ENCODE data around the gene LY6G6D.

LY6G6D gene

DNA sequence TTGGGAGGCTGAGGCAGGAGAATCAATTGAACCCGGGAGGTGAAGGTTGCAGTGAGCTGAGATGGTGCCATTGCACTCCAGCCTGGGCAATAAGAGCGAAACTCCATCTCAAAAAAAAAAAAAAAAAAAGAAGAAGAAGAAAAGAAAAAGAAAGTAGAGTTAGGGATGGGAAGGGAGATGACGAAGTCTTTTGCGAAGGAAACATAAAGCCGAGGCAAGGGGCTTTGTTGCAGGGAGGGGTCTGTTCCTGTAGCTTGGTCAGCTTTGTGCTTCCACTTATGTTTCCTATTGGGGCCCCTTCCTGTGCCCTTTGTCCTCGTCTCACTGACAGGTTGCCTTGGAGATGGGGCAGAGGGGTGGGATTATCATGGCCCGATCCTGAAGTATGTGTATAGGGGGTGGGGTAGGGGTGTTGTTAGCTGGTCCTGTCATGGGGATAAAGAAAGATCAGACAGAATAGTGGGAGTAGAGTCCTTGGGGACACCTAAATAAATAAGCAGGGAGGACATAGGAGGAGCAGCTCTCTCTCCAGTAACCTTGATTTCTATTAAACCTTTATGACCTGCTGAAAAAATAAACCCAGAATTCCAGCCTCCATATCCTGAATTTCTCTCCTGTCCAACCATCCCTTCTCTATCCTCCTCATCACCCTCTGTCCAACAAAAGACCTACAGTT, 22.3 kb downstream of the LY6G6D start:
- no peak for DNase-seq

DNA sequence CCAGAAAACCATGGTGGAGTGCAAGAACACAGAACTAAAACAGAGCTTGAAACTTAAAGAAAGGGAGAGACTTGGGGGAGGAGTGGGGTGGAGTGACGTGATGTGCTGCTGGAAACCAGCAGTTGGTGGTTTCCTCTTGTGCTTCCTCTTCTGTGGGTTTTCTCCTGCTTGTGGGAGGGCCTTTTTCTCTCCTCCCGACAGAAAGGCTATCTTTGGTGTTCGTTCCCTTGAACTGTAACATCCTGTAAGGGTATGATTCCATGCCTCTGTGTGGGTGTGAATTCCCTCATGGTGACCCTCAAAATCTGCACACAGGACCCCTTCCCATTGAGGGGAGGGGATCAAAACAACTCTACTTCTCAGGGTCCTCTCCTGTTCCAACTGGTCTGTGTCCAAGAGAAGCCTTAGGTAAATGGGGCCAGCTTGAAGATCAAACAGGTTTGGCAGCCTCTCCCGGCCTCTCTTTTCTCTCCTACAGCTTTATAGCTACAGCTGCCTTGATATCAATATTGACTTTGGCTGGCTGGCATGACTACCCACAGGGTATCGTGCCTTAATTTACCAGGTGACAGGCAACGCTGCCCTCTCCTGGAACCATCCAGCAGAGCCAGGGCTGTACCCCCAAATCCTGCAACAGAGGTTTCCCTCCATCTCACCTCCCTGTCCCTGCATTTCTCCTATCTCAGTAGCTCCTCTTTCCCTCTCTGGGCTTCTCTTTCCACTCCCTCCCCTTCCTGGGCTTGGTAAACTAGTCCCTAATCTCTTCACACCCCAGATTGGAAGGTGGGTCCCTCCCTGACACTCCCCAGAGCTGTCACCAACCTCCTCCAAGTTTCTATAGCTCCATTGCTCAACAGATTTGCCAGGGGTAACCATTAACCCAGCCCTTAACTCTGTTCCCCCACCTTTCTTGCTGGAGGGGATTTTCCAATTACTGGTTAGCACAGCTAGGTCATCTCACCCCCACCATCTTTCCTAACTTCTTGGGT, 23.1 kb downstream of the LY6G6D start:
- no peak for DNase-seq

DNA sequence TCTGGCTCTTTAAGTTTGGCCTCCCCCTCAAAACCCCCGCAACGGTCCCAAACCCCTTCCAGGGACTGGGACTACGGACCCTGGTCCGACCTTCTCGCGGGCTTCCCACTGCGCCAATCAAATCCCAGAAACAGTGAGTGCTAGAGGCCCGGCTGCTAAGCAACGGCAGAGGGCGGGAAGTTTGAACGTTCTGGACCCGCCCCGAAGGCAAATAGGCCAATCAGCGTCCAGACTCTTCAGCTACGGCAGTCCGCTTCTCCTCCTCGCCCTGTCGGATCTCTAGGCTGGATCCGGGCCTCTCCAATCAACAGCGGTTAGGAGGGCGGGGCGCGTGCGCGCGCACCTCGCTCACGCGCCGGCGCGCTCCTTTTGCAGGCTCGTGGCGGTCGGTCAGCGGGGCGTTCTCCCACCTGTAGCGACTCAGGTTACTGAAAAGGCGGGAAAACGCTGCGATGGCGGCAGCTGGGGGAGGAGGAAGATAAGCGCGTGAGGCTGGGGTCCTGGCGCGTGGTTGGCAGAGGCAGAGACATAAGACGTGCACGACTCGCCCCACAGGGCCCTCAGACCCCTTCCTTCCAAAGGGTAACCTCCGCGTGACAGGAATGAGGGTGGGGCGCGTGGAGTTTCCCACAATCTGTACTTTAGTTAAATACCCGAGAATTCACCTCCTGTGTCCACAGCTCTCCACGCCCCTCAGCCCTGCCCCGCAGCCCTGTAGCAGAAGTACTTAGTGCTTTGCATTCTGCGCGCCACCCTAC, 24.7 kb downstream of the LY6G6D start, which contains the start of gene MSH5:
Gene MSH5 (plus strand): TSS at position 367 of the 758 bp plus-strand sequence. CDS start 462 bp downstream, outside the sequence.
- no peak for DNase-seq

DNA sequence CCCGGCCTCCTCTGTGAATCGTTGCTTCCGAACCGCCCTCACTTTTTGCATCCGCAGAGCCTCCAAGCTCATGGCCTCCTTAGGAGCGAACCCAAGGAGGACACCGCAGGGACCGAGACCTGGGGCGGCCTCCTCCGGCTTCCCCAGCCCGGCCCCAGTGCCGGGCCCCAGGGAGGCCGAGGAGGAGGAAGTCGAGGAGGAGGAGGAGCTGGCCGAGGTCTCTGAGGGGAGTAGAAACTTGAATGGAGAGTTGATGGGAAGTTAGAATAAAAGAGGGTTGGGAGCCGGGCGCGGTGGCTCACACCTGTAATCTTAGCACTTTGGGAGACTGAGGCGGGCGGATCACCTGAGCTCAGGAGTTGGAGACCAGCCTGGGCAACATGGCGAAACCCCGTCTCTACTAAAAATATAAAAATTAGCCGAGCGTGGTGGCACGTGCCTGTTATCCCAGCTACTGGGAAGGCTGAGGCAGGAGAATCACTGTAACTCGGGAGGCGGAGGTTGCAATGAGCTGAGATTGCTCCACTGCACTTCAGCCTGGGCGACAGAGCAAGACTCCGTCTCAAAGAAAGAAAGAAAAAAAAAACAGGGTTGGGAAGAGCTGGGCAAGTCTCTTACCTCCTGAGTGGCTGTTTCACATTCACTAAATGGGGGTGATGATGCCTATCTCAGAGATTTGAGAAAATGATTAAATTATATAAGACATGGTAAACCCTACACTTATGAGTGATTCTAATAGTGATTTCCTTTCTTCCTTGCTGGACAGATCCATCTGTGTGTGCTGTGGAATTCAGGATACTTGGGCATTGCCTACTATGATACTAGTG, 25.5 kb downstream of the LY6G6D start:
- no peak for DNase-seq

DNA sequence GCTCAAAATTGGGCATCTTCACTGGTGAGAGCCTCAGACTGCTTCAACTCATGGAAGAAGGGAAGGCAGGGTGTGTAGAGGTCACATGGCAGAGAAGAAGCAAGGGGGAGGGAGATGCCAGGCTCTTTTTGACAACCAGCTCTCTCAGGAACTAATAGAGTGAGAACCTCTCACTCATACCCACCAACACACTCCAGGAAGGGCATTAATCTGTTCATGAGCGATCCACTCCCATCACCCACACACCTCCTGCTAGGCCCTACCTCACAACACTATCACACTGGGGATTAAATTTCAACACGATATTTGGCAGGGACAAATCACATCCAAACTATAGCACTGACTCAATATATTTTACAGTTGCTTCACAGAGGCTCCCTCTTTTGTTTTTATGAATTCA, 26.7 kb downstream of the LY6G6D start:
- no peak for DNase-seq

DNA sequence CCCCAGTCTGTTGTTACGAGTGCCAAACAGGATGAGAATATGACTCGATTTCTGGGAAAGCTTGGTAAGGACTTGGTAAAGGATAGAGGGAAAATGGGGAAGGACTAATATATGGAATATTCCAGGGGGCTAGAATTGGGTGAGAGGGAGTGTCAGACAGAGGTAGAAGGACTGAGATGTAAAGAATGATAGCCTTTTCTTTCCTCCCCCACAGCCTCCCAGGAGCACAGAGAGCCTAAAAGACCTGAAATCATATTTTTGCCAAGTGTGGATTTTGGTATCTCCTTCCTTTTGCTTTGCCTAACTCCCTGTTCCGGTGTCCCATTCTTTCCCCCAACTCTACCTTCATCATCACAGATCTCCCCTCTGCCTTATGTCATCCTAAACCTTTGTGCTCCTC, 27.7 kb downstream of the LY6G6D start:
- DNase-seq = no peak

DNA sequence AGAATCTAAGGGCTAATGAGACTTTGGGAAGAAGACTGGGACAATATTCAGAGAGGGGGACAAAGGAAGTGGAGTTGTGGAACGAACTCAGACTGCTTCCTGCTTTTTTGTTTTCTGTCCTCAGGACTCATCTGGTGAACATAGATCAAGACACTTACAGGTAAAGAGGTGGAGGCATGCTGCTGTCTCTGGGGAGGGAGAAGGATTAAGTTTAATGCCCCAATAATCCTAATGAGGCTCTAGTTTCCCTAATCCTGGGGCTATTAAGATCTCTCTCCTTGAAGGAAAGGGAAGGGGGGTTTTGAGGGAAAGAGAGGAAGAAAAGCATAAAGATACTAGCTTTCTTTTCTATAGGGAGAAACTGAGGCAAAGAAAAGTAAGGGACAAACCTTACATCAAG, 29.3 kb downstream of the LY6G6D start:
- no peak for DNase-seq

DNA sequence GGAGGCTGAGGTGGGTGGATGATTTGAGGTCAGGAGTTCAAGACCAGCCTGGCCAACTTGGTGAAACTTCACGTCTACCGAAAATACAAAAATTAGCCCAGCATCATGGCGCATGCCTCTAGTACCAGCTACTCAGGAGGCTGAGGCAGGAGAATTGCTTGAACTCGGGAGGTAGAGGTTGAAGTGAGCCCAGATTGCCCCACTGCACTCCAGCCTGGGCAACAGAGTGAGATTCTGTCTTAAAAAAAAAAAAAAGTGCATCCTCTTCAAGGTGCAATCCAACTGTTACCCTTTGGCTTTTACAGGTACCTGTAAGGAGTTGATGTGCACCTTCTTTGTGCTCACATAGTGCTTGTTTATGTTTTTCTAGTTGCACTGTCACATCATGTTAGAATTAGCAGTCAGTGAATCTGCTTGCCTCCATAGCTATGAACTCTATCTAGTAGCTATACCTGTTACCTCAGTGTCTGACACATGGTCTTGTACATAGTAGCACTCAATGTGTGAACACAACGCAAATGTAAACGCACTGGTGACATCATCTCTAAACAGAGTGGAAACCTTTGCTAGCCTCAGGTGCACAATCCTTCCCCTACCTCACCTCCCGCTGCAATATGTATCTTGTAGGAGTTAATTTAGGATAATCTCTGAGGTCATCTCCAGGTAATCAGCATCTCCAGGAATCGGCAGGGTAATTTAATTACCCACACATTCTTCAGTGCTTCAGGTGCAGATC, 34.3 kb downstream of the LY6G6D start:
- no peak for DNase-seq

DNA sequence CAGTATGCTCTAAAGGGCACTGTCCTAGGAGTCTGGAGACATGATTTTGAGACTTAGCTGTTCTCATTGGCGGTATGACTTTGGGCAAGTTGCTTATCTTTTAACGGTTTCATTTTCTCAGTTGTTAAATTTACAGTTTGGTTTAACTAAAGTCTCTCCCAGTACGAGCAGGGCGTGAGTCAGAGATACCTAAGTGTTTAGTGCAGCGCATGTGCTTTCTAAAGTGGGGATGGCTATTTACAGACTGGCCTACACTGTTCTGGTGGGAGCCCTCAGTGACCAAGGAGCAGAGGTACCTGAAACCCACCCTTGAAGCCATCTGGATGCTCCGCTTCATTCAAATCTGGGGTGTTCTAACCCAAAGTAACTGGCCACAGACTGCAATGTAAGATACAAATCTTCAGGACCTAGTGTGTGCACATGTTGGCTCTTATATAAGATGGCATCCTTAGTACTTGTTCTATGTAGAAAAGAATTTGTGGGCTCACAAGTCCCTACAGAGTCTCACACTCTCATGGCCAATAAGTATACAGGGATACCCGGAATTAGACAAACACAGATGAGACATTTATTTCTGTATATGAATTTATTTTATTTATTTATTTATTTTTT, 35.4 kb downstream of the LY6G6D start:
- no peak for DNase-seq

DNA sequence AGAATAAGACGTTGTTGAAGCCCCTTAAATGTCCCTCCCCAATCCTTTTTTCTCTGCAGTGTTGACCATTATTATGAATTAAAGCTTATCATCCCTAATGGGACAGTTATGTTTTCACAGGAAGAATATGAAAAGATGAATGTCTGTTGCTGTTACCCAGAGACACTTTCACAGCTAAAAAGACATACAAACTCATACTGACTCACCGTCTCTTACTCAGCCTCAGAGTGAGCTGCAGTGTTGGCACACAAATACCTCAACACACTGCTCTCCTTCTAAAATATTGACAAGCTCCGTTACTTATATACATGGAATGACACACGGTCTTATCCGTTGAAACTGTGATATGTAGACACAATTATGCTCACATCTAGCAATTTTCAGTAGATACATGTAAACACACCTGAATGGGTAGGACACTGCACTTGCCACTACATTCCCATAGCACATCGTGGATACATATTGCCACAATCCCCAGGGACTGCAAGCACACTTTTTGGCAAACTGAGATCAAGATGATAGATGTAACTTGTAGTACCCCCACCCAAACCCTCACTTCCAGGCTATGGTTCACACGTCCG, 37.7 kb downstream of the LY6G6D start:
- no peak for DNase-seq

DNA sequence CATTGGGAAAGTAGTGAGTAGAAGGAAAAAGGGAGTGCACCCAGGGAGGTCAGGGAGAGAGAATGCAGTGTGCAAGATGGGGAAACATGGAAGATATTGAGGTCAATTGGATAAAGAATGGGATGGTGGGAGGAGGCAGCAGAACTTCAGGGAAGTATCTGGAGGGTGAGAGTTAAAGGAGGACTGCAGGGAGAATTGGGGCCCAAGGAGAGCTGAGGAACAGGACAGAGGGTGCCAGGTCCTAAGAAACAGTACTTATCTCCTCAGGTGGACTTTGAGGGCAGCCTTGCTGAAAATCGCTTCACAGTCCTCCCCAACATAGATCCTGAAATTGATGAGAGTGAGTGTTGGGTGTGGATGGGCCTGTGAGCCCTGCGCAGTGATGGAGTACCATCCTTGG, 43.1 kb downstream of the LY6G6D start:
- DNase-seq = no peak

DNA sequence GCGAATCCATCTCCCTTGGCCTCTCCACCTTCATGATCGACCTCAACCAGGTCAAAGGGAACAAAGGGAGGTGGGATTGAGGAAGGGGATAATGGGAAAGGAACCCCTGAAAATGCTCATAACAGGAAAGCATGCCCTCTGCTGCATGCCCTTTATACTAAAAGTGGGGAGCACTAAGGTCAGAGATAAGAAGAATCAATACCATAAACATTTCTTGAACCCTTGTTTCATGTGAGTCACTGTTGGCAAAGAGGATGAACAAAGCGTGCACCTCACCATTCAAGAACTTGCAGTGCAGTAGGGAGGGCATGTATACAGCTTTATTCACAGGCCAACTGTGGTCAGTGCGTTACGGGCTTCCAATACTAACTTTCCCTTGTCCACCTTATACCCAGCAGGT, 45.6 kb downstream of the LY6G6D start:
- DNase-seq = no peak

DNA sequence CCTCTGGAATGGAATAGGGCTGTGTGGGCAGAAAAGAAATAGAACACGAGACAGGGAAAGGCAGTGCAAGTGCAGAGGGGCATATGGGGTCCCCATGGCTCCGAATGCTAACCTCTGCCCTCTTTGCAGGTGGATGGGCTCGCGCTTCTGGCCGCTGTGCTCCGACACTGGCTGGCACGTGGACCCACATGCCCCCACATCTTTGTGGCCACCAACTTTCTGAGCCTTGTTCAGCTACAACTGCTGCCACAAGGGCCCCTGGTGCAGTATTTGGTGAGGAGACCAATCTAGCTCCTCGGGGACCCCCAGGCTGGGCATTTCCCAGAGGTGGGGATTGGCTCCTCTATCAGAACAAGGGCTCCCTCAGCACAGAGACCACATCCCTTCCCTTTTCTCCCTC, 46.2 kb downstream of the LY6G6D start:
- DNase-seq = no peak

DNA sequence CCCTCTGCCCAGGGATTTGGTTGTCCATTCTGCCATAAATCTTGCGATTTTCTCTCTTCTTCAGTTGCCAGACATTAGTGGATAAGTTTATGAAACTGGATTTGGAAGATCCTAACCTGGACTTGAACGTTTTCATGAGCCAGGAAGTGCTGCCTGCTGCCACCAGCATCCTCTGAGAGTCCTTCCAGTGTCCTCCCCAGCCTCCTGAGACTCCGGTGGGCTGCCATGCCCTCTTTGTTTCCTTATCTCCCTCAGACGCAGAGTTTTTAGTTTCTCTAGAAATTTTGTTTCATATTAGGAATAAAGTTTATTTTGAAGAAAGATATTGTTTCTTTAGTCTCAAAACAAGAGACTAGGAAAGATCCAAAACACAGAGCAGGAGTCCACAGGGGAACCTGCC, 47.2 kb downstream of the LY6G6D start, which contains the start of gene SAPCD1:
Gene SAPCD1 (plus strand): TSS at position 301 of the 400 bp plus-strand sequence. CDS start 399 bp downstream, outside the sequence.
- DNase-seq = no peak

DNA sequence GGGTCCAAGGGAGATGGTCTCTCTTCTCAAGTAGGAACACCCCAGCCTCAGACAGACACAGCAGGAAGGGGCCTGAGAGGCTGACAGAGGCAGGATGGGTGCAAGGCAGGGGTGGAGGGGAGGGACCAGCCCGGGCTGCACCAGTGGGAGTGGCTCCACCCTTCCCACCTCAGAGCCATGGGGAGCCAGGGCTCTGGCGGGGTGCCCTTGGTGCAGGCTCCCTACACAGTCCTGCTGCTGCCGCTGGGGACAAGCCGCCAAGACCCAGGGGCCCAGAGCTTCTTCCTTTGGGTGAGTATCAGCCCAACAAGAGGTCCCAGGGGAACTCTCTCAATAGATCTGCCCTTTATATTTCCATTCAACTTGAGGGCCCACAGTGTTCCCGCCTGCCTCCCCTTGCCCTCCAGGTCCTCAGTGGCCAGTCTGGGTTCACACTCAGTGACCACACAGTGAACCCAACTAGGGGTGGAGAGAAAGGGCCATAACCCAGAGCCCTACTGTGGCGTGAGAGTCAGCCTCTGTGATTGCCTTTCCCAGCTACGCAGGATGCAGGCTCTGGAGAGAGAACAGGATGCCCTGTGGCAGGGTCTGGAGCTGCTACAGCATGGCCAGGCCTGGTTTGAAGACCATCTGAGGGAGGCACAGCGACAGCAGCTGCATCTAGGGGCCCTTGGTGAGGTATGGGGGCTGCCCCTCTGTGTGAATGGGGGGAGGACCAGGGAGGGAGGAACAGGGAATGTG, 47.9 kb downstream of the LY6G6D start:
- no peak for DNase-seq

DNA sequence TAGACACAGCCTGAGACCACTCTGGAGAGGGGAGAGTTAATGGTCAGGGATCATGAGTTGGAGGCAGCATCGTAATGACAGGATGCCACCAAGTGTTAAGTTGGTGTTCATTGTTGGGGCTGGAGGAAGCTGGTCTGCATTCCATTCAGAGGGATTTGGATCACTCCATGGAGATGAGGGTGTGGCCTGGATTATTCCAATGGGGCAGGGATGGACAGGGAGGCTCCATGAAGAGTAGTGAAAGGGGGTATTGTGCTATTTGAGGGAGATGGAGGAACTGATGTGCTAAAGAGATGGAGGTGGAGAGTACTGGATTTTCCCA, 48.4 kb downstream of the LY6G6D start:
- DNase-seq = no peak

DNA sequence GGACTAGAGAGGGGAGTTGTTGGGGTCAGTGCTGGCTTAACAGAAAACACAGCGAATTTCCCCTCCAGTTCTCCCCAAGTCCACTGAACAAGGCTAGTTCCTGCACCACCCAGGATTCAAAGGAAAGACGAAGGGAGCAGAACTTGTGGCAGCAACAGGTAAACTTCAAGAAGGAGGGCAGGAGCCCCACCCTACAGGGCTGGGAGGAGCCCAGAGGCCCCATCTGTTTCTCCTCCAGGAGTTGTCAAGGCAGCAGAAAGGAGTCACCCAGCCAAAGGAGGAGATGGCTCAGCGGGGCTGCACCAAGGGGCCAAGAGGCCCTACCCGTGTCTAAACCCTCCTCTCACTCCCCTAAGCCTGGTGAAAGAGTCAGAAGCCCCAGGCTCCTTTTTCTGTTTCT, 49.0 kb downstream of the LY6G6D start:
- no peak for DNase-seq

DNA sequence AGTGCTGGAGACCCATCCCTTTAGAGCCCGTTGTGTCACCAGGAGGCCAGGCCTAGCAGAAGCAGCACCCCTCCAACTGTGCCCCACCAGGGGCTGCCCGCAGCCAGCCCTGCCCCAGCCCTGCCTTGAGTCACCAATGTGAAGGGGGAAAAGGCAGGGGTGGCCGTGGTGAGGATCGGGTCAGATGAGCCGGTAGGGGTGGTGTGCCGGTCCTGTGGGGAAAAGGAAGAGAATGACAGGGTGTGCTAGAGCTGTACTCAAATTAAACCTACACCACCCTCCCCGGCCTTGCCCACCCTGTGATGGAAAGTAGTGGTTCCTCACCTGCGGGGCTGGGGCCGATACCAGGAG, 50.4 kb downstream of the LY6G6D start:
- DNase-seq = no peak

DNA sequence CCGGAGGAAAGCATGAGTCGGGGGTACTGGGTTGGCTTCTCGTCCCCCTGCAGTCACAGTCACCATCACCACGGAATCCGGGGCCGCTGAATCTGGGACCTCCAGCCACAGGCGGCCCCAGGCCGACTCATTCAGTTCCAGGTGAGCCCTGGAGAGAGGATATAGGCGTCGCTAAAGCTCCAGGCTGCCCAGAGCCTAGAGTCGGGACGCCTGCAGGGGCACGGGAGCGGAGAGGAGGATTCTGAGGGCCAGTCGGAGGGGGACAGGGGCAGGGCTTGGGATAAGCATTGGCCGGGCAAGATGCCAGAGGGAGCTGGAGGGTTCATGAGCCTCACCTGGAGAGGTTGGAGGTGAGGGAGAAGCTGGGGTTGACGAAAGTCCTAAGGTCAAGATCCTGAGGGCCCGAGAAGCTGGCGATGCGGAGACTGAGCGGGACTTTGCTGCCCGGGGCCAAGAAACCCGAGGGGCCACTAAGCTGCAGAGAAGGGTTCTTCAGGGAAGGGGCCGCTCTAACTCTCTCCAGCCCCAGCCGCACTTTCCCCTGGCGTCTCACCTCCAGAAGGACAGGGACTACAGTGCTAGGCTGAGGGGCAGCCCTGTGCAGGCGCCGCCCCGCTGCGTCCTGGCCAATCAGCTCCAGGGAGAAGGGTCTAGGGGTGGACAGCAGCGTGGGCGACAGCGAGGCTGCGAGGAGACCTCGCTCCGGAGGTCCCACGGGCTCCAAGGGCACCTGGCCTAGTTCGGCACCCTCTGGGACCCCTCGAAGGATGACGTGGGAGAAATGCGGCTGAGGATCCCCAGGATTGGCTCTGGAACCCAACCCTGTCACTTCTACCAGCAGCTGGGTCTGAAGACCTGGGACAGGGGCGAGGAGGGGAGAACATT, 51.0 kb downstream of the LY6G6D start:
- DNase-seq = no peak

All from NCI-H2107 (cell line).